HepG2 (cell line): ENCODE data around the gene MED13. TPM values are rescaled to one million over a fixed set of nuclear protein-coding genes. Genes with fewer than 3 reads are reported as not detected.

ENCODE experiments used
- GATAD1 ChIP-seq: IDR thresholded peaks from 2 replicates; pipeline ENCODE4 v1.6.1; 2016; ENCODE audit warnings: missing genetic modification reagents, missing compliant biosample characterization
- HMG20B ChIP-seq: conservative IDR thresholded peaks from 2 replicates; pipeline ENCODE4 v1.6.1; 2016; ENCODE audit warnings: missing genetic modification reagents, missing compliant biosample characterization
- MAF1 ChIP-seq: sonication (generic); formaldehyde crosslinking; IDR thresholded peaks from 2 replicates; pipeline ENCODE4 v1.5.0; 2020; ENCODE audit warnings: missing genetic modification reagents, borderline replicate concordance
- MEIS1 ChIP-seq: sonication (generic); formaldehyde crosslinking; IDR thresholded peaks from 2 replicates; pipeline ENCODE4 v1.9.0; 2021; ENCODE audit warnings: mild to moderate bottlenecking, missing genetic modification reagents, moderate library complexity, borderline replicate concordance
- MLX ChIP-seq: IDR thresholded peaks from 2 replicates; pipeline ENCODE4 v1.6.1; 2016
- MXD4 ChIP-seq: IDR thresholded peaks from 2 replicates; pipeline ENCODE4 v1.6.1; 2016; ENCODE audit warnings: mild to moderate bottlenecking, missing biosample characterization, missing genetic modification reagents
- PBX3 ChIP-seq: sonication (generic); formaldehyde crosslinking; IDR thresholded peaks from 2 replicates; pipeline ENCODE4 v1.8.1; 2023; ENCODE audit warnings: missing genetic modification reagents, inconsistent platforms, borderline replicate concordance
- POLR2G ChIP-seq: fragments of 200-400 bp; formaldehyde crosslinking; IDR thresholded peaks from 2 replicates; pipeline ENCODE4 v1.6.1; 2018; ENCODE audit warnings: mild to moderate bottlenecking, low read depth, low read length, moderate library complexity
- PTBP1 ChIP-seq: fragments of 200-400 bp; formaldehyde crosslinking; IDR thresholded peaks from 2 replicates; pipeline ENCODE4 v1.6.1; 2018; ENCODE audit warnings: low read length, low read depth; ENCODE audit not compliant: poor library complexity, severe bottlenecking
- SMARCE1 ChIP-seq: fragments of 450-650 bp; IDR thresholded peaks from 2 replicates; pipeline ENCODE4 v1.6.1; 2017; ENCODE audit warnings: borderline replicate concordance
- ZBTB25 ChIP-seq: IDR thresholded peaks from 2 replicates; pipeline ENCODE4 v1.6.1; 2018; ENCODE audit warnings: missing genetic modification reagents
- ZBTB33 ChIP-seq: sonication (generic); formaldehyde crosslinking; IDR thresholded peaks from 2 replicates; pipeline ENCODE4 v1.4.0; 2020; ENCODE audit warnings: missing genetic modification reagents
- ZNF281 ChIP-seq: sonication (generic); formaldehyde crosslinking; IDR thresholded peaks from 2 replicates; pipeline ENCODE4 v1.4.0; 2020; ENCODE audit warnings: missing genetic modification reagents, borderline replicate concordance
- ZNF3 ChIP-seq: IDR thresholded peaks from 2 replicates; pipeline ENCODE4 v1.7.0; 2017; ENCODE audit warnings: inconsistent platforms
- ZNF501 ChIP-seq: sonication (generic); formaldehyde crosslinking; IDR thresholded peaks from 2 replicates; pipeline ENCODE4 v1.5.1; 2020; ENCODE audit warnings: mild to moderate bottlenecking, moderate library complexity, missing genetic modification reagents
- ZNF704 ChIP-seq: sonication (generic); formaldehyde crosslinking; IDR thresholded peaks from 2 replicates; pipeline ENCODE4 v1.8.1; 2023; ENCODE audit warnings: mild to moderate bottlenecking, inconsistent platforms, moderate library complexity, missing genetic modification reagents, borderline replicate concordance
- ZNF766 ChIP-seq: sonication (generic); formaldehyde crosslinking; IDR thresholded peaks from 2 replicates; pipeline ENCODE4 v1.5.0; 2020; ENCODE audit warnings: missing genetic modification reagents, borderline replicate concordance
- ZSCAN31 ChIP-seq: sonication (generic); formaldehyde crosslinking; IDR thresholded peaks from 2 replicates; pipeline ENCODE4 v1.5.0; 2020; ENCODE audit warnings: low read depth, mild to moderate bottlenecking, missing genetic modification reagents
- ZSCAN9 ChIP-seq: IDR thresholded peaks from 2 replicates; pipeline ENCODE4 v1.6.1; 2016; ENCODE audit warnings: borderline replicate concordance
- polyA plus RNA-seq, 8 experiments: library from polyadenylated mRNA; depleted of rRNA in 3 of 8; stranded (reverse) in 7 of 8; unstranded in 1 of 8; fragments of >200 nt; fragmentation: Illumina TruSeq in 4 of 8; extraction: Trizol in 4 of 8; gene quantifications; 2 replicates each; pipeline versions ENCODE4 v1.2.1 to v1.2.3, GENCODE V29; 2011 to 2016; ENCODE audit warnings: low read depth in 4 of 8, missing spikeins in 1 of 8, mixed read lengths in 1 of 8; ENCODE audit not compliant: insufficient read depth in 1 of 8
- total RNA-seq, 5 experiments: library from RNA; depleted of rRNA; stranded (reverse); fragments of >200 nt; fragmentation: Illumina TruSeq; extraction: Trizol; gene quantifications; 2 replicates each; pipeline ENCODE4 v1.2.3, GENCODE V29; 2016; ENCODE audit warnings: low read depth in 1 of 5

The MED13 gene
- total and polyA plus RNA-seq, 2 of the 13 experiments (the other 11 are each of a cell fraction or from before 2014, with no cell fraction given) = 27.4 to 69.1 TPM

- peak; percentile 43; the same call in 1 of the 2 replicates for TF ChIP-seq ZNF766 (CRISPR knock-in tag)
- peak; percentile 90 for TF ChIP-seq GATAD1 (CRISPR knock-in tag)
- TF ChIP-seq ZSCAN9 = peak; percentile 90
- peak; percentile 98 for TF ChIP-seq ZNF501 (CRISPR knock-in tag)
- peak; percentile 78 for TF ChIP-seq PTBP1
- TF ChIP-seq HMG20B = peak; percentile 51; the same call in 1 of the 2 replicates
- TF ChIP-seq ZNF3 (CRISPR knock-in tag) = peak; percentile 62; the same call in 1 of the 2 replicates
- peak; percentile 85 for TF ChIP-seq ZBTB25
- TF ChIP-seq ZNF281 (CRISPR knock-in tag) = peak; percentile 57; the same call in 1 of the 2 replicates
- TF ChIP-seq ZSCAN31 = peak; percentile 85; the same call in 1 of the 2 replicates
- peak; percentile 87; the same call in 1 of the 2 replicates for TF ChIP-seq MEIS1 (CRISPR knock-in tag)
- TF ChIP-seq PBX3 (CRISPR knock-in tag) = peak; percentile 63; the same call in 1 of the 2 replicates
- peak; percentile 85 for TF ChIP-seq ZNF704
- 0 out of 2 replicates have a peak, but pooled peaks have one; percentile 21 for TF ChIP-seq ZBTB33 (CRISPR knock-in tag)
- peak; percentile 98 for TF ChIP-seq POLR2G
- peak; percentile 77; the same call in 1 of the 2 replicates for TF ChIP-seq MXD4 (CRISPR knock-in tag)
- no peak for TF ChIP-seq MLX
- no peak for TF ChIP-seq SMARCE1
- no peak; the same call in 1 of the 2 replicates for TF ChIP-seq MAF1 (CRISPR knock-in tag)
Observed at GRCh38 chr17:61927208-61928100, 137.6 kb downstream of the MED13 start, which contains the start of gene INTS2 (continued).
